B cell (primary cell): ENCODE measurements around the gene STX8. TPM values are rescaled to one million over a fixed set of nuclear protein-coding genes. Genes with fewer than 3 reads are reported as not detected.

Source experiments
- ATAC-seq: fragments of 200-7000 bp; cut with Tn5 transposase; one replicate; pipeline ENCODE4 v1.10.0; 2021; ENCODE audit warnings: low read depth, mild to moderate bottlenecking, moderate number of reproducible peaks, moderate library complexity
- CTCF ChIA-PET: fragments of 350-600 bp; sonication (Branson Sonifier 250); formaldehyde crosslinking; loops from one replicate; lab custom pipeline; 2021; ENCODE audit warnings: antibody characterized with exemption, inconsistent platforms; lab: Charles Lee
- POLR2A ChIA-PET: fragments of 350-600 bp; sonication (Branson Sonifier 250); formaldehyde crosslinking; loops from one replicate; lab custom pipeline; 2021; ENCODE audit warnings: antibody characterized with exemption; lab: Charles Lee
- DNase-seq: peaks from one replicate; pipeline ENCODE4 v3.0.0; 2013
- H2AFZ ChIP-seq: 2 replicates; pipeline ENCODE4 v1.6.1; 2012; ENCODE audit warnings: mild to moderate bottlenecking, low read depth, low read length; ENCODE audit not compliant: insufficient read depth, poor library complexity, severe bottlenecking
- H3K27ac ChIP-seq, 2 donors: 1 replicate in 1 of 2; 2 replicates in 1 of 2; pipeline ENCODE4 v1.5.1; 2012 to 2013; ENCODE audit warnings: low read length in 2 of 2, mild to moderate bottlenecking in 2 of 2, moderate library complexity in 1 of 2
- H3K27me3 ChIP-seq, 4 experiments: fragments of 200-600 bp in 1 of 4; sonication (generic) in 1 of 4; replicated peaks in 1 of 4; 1 replicate in 2 of 4; 2 replicates in 2 of 4; pipeline versions ENCODE4 v1.6.1 to v1.7.0; 2013 to 2016; ENCODE audit warnings: low read length in 3 of 4, mild to moderate bottlenecking in 2 of 4, mixed read lengths in 1 of 4, moderate library complexity in 1 of 4; ENCODE audit not compliant: insufficient read depth in 4 of 4, control insufficient read depth in 3 of 4; ENCODE audit errors: control extremely low read depth in 1 of 4
- H3K36me3 ChIP-seq, 2 experiments: replicated peaks in 1 of 2; 1 replicate in 1 of 2; 2 replicates in 1 of 2; pipeline versions ENCODE4 v1.6.1 to v1.7.1; 2013; ENCODE audit warnings: low read length in 1 of 2; ENCODE audit not compliant: insufficient read depth in 2 of 2, control insufficient read depth in 1 of 2; ENCODE audit errors: control extremely low read depth in 1 of 2, extremely low read depth in 1 of 2
- H3K4me1 ChIP-seq, 2 donors: fragments of 200-600 bp in 1 of 2; sonication (generic) in 1 of 2; 1 replicate in 1 of 2; 2 replicates in 1 of 2; pipeline versions ENCODE4 v1.5.1 to v1.6.1; 2013 to 2017; ENCODE audit warnings: low read length in 2 of 2; ENCODE audit not compliant: control insufficient read depth in 2 of 2, insufficient read depth in 2 of 2
- H3K4me2 ChIP-seq: replicated peaks from 2 replicates; pipeline ENCODE3; 2012; ENCODE audit warnings: mild to moderate bottlenecking, low read depth, low read length; ENCODE audit not compliant: poor library complexity, severe bottlenecking
- H3K4me3 ChIP-seq, 5 experiments: fragments of 200-600 bp in 1 of 5; sonication (generic) in 1 of 5; 1 replicate in 3 of 5; 2 replicates in 2 of 5; pipeline versions ENCODE4 v1.5.1 to v1.7.0; 2011 to 2016; ENCODE audit warnings: low read length in 4 of 5, mild to moderate bottlenecking in 4 of 5, low read depth in 2 of 5, control low read depth in 1 of 5, moderate library complexity in 1 of 5; ENCODE audit not compliant: insufficient read depth in 1 of 5; ENCODE audit errors: control extremely low read depth in 1 of 5, extremely low read depth in 1 of 5
- H3K79me2 ChIP-seq: fragments of 200-600 bp; sonication (generic); one replicate; pipeline ENCODE4 v1.6.0; 2016; ENCODE audit warnings: low read length; ENCODE audit not compliant: control insufficient read depth, insufficient read depth
- H3K9ac ChIP-seq: fragments of 200-600 bp; sonication (generic); 2 replicates; pipeline ENCODE4 v1.6.1; 2017; ENCODE audit warnings: mild to moderate bottlenecking, low read length, moderate library complexity
- H3K9me3 ChIP-seq, 3 donors: one replicate each; pipeline versions ENCODE4 v1.6.1 to v1.7.1; 2013; ENCODE audit warnings: low read length in 2 of 3; ENCODE audit not compliant: control insufficient read depth in 2 of 3, insufficient read depth in 1 of 3; ENCODE audit errors: control extremely low read depth in 1 of 3
- H4K20me1 ChIP-seq: 2 replicates; pipeline ENCODE4 v1.6.0; 2012; ENCODE audit warnings: mild to moderate bottlenecking, low read length; ENCODE audit not compliant: insufficient read depth, control insufficient read depth, poor library complexity, severe bottlenecking
- H3K27ac Mint-ChIP-seq: one replicate; pipeline ENCODE4 v1.8.0; 2021; ENCODE audit warnings: mixed read lengths
- H3K27me3 Mint-ChIP-seq: one replicate; pipeline ENCODE4 v1.8.0; 2021; ENCODE audit warnings: mixed read lengths
- H3K4me1 Mint-ChIP-seq: one replicate; pipeline ENCODE4 v1.8.0; 2021; ENCODE audit warnings: mixed read lengths
- H3K4me3 Mint-ChIP-seq: one replicate; pipeline ENCODE4 v1.8.0; 2021; ENCODE audit warnings: mixed read lengths
- H3K9me3 Mint-ChIP-seq: one replicate; pipeline ENCODE4 v1.8.0; 2022; ENCODE audit warnings: mixed read lengths; ENCODE audit not compliant: insufficient read depth
- CTCF ChIP-seq: fragments of 200-600 bp; IDR thresholded peaks from one replicate; pipeline ENCODE4 v1.8.0; 2022; ENCODE audit warnings: antibody characterized with exemption, mild to moderate bottlenecking
- EZH2 ChIP-seq: IDR thresholded peaks from 2 replicates; pipeline ENCODE4 v1.6.1; 2012; ENCODE audit warnings: borderline replicate concordance, low read depth, mild to moderate bottlenecking, moderate library complexity, low read length; ENCODE audit not compliant: insufficient read depth, poor library complexity, severe bottlenecking
- WGBS: methylation state at CpG from one replicate; pipeline ENCODE4 v1.1.5; 2013; ENCODE audit warnings: missing lambda C conversion rate; ENCODE audit not compliant: insufficient coverage; 5-methylcytosine and 5-hydroxymethylcytosine counted together
- intact Hi-C: fragments of 100-400 bp; cut with micrococcal nuclease; formaldehyde crosslinking; loops from one replicate; pipeline ENCODE4 v1.10.0; 2022
- polyA plus RNA-seq: library from polyadenylated mRNA; depleted of rRNA; stranded (reverse); fragments of >200 nt; gene quantifications from 2 replicates; pipeline ENCODE4 v1.2.3, GENCODE V29; 2012
- total RNA-seq, 2 donors: library from RNA; stranded (reverse); fragments of 120-200 nt in 1 of 2; gene quantifications; 1 replicate in 1 of 2; 2 replicates in 1 of 2; pipeline versions ENCODE4 v1.2.3 to v1.2.4, GENCODE V29; 2013 to 2022

STX8 gene
- total and polyA plus RNA-seq, 2 donors (not counting 1 experiment from before 2014, with no cell fraction given): 35.8 to 61.5 TPM

- no peak for TF ChIP-seq EZH2
- TF ChIP-seq CTCF: no peak
- H3K4me1 ChIP-seq: no peaks in the 10 kb centered on the region
- WGBS: 100% methylated on average over 2 of the region's 8 CpGs
- no peaks in the 10 kb centered on the region for H3K27me3 ChIP-seq
- DNase-seq (no peak), ATAC-seq (no peak)
- Mint-ChIP-seq H3K4me3 (no peak overlapping the region), H3K27ac (no peak overlapping the region), H3K4me1 (no peaks in the 10 kb centered on the region), H3K27me3 (no peaks in the 10 kb centered on the region), H3K9me3 (no peaks in the 10 kb centered on the region)
- POLR2A ChIA-PET: no interaction called here
- H4K20me1 ChIP-seq: no peaks in the 10 kb centered on the region
- intact Hi-C loops: no loop called here
- H3K27ac ChIP-seq: no peak overlapping the region
- H3K4me3 ChIP-seq: no peak overlapping the region
- no peak overlapping the region for H3K9ac ChIP-seq
- H3K4me2 ChIP-seq: no peak overlapping the region
- H3K79me2 ChIP-seq: no peaks in the 10 kb centered on the region
- no peaks in the 10 kb centered on the region for H3K36me3 ChIP-seq
- no peaks in the 10 kb centered on the region for H3K9me3 ChIP-seq
- no peak overlapping the region for H2AFZ ChIP-seq
- CTCF ChIA-PET: no interaction called here
These were observed 295.7 kb downstream of the STX8 start for GRCh38 chr17:9279893-9280292.

GRCh38 chr17:9274973-9275372 lies 300.6 kb downstream of the STX8 start:
- no peaks in the 10 kb centered on the region for H3K9me3 ChIP-seq
- H3K27me3 ChIP-seq: no peaks in the 10 kb centered on the region
- H3K27ac ChIP-seq: no peak overlapping the region
- no peak overlapping the region for H3K4me3 Mint-ChIP-seq
- ATAC-seq: no peak
- no peaks in the 10 kb centered on the region for H3K4me1 Mint-ChIP-seq
- ChIA-PET CTCF (no interaction called here), POLR2A (no interaction called here)
- H2AFZ ChIP-seq: no peak overlapping the region
- H3K9me3 Mint-ChIP-seq: no peaks in the 10 kb centered on the region
- H3K79me2 ChIP-seq: no peaks in the 10 kb centered on the region
- no peak for TF ChIP-seq CTCF
- TF ChIP-seq EZH2: no peak
- intact Hi-C loops: no loop called here
- 94% methylated on average over 8 of the region's 9 CpGs for WGBS
- no peaks in the 10 kb centered on the region for H3K36me3 ChIP-seq
- H3K4me1 ChIP-seq: no peaks in the 10 kb centered on the region
- H4K20me1 ChIP-seq: no peaks in the 10 kb centered on the region
- DNase-seq: no peak
- H3K4me3 ChIP-seq: no peak overlapping the region
- no peak overlapping the region for H3K4me2 ChIP-seq
- H3K27me3 Mint-ChIP-seq: no peaks in the 10 kb centered on the region
- no peak overlapping the region for H3K27ac Mint-ChIP-seq
- no peak overlapping the region for H3K9ac ChIP-seq
